Keratinocyte (primary cell): ENCODE measurements around the gene MEF2B. TPM values are rescaled to one million over a fixed set of nuclear protein-coding genes. Genes with fewer than 3 reads are reported as not detected.
"Not testable (repeated sequence)": the region's sequence is repeated elsewhere in the genome, so short reads cannot be mapped to it uniquely, and the experiment has no call there.

ENCODE experiments used
- DNase-seq: peaks from one replicate; pipeline ENCODE4 v3.0.0-alpha.2; 2011; ENCODE audit warnings: low read depth, missing footprints, low spot score
- FAIRE-seq: peaks from 2 replicates; lab custom pipeline; 2011; peaks lifted over from hg19 to GRCh38; lab: Jason Lieb, UNC
- H2AFZ ChIP-seq: 2 replicates; pipeline ENCODE4 v1.6.0; 2012; ENCODE audit warnings: low read length, control low read depth, inconsistent platforms; ENCODE audit not compliant: control insufficient read depth
- H3K27ac ChIP-seq: 2 replicates; pipeline ENCODE4 v1.5.1; 2011; ENCODE audit warnings: low read length; ENCODE audit not compliant: control insufficient read depth, insufficient read depth
- H3K27me3 ChIP-seq: 3 replicates; pipeline ENCODE4 v1.6.0; 2011; ENCODE audit warnings: low read length; ENCODE audit not compliant: control insufficient read depth, insufficient read depth; ENCODE audit errors: extremely low read depth
- H3K36me3 ChIP-seq, 2 experiments: 2 replicates in 1 of 2; 3 replicates in 1 of 2; pipeline ENCODE4 v1.5.1; 2011; ENCODE audit warnings: low read length in 2 of 2, mild to moderate bottlenecking in 1 of 2; ENCODE audit not compliant: control insufficient read depth in 2 of 2, insufficient read depth in 2 of 2; ENCODE audit errors: extremely low read depth in 1 of 2
- H3K4me1 ChIP-seq: 3 replicates; pipeline ENCODE4 v1.5.1; 2011; ENCODE audit warnings: low read length; ENCODE audit not compliant: control insufficient read depth, insufficient read depth; ENCODE audit errors: extremely low read depth
- H3K4me2 ChIP-seq: 3 replicates; pipeline ENCODE4 v1.6.0; 2011; ENCODE audit warnings: low read depth, low read length; ENCODE audit not compliant: control insufficient read depth, insufficient read depth; ENCODE audit errors: extremely low read depth
- H3K4me3 ChIP-seq, 3 experiments: fragments of 200-600 bp in 1 of 3; sonication (generic) in 1 of 3; 2 replicates in 2 of 3; 3 replicates in 1 of 3; pipeline ENCODE4 v1.5.1; 2011 to 2016; ENCODE audit warnings: low read length in 3 of 3, mild to moderate bottlenecking in 3 of 3, control low read depth in 2 of 3, inconsistent platforms in 1 of 3, low read depth in 1 of 3, mixed read lengths in 1 of 3, mixed run types in 1 of 3, moderate library complexity in 1 of 3; ENCODE audit not compliant: control insufficient read depth in 2 of 3, insufficient read depth in 2 of 3; ENCODE audit errors: extremely low read depth in 1 of 3
- H3K79me2 ChIP-seq: 2 replicates; pipeline ENCODE4 v1.6.0; 2012; ENCODE audit warnings: low read length; ENCODE audit not compliant: control insufficient read depth, insufficient read depth
- H3K9ac ChIP-seq: 3 replicates; pipeline ENCODE4 v1.6.0; 2011; ENCODE audit warnings: low read length; ENCODE audit not compliant: control insufficient read depth, insufficient read depth; ENCODE audit errors: extremely low read depth
- H3K9me1 ChIP-seq: 3 replicates; pipeline ENCODE4 v1.6.0; 2011; ENCODE audit warnings: low read length; ENCODE audit not compliant: control insufficient read depth, insufficient read depth; ENCODE audit errors: extremely low read depth
- H3K9me3 ChIP-seq: 2 replicates; pipeline ENCODE4 v1.5.1; 2012; ENCODE audit warnings: low read depth, low read length; ENCODE audit not compliant: control insufficient read depth
- H4K20me1 ChIP-seq: 3 replicates; pipeline ENCODE4 v1.6.0; 2011; ENCODE audit warnings: low read length; ENCODE audit not compliant: control insufficient read depth, insufficient read depth; ENCODE audit errors: extremely low read depth
- CTCF ChIP-seq, 3 experiments: IDR thresholded peaks in 1 of 3; conservative IDR thresholded peaks in 1 of 3; optimal IDR thresholded peaks in 1 of 3; 2 replicates in 2 of 3; 3 replicates in 1 of 3; pipeline versions ENCODE3 to v1.5.1; 2011; ENCODE audit warnings: low read length in 3 of 3, mild to moderate bottlenecking in 3 of 3, moderate library complexity in 2 of 3, control low read depth in 1 of 3, inconsistent platforms in 1 of 3; ENCODE audit not compliant: insufficient read depth in 2 of 3; ENCODE audit errors: extremely low read depth in 1 of 3
- EZH2 ChIP-seq: IDR thresholded peaks from one replicate; pipeline ENCODE4 v1.6.1; 2012; ENCODE audit warnings: inconsistent platforms, mild to moderate bottlenecking, low read length, moderate library complexity
- dilution Hi-C: fragments of 300-500 bp; cut with MboI; formaldehyde crosslinking; loops from one replicate; pipeline ENCODE4 v1.7.0; 2020; ENCODE audit warnings: low sequenced_read_pairs; ENCODE audit not compliant: extremely low pct_ligation_motif_present
- polyA plus RNA-seq, 5 experiments: library from polyadenylated mRNA; depleted of rRNA in 3 of 5; stranded (reverse) in 3 of 5; stranded (forward) in 1 of 5; unstranded in 1 of 5; fragments of >200 nt; gene quantifications; 1 replicate in 1 of 5; 2 replicates in 3 of 5; 3 replicates in 1 of 5; pipeline versions ENCODE4 v1.2.1 to v1.2.3, GENCODE V29; 2011 to 2012; ENCODE audit warnings: missing spikeins in 2 of 5, low read depth in 1 of 5, low replicate concordance in 1 of 5

Gene MEF2B
- polyA plus RNA-seq, 1 donor (not counting 4 experiments of a cell fraction or from before 2014, with no cell fraction given): 0.05 TPM

GRCh38 chr19:19109601-19110000, 60.5 kb downstream of the MEF2B start:
- TF ChIP-seq CTCF (optimal IDR thresholded peaks at IDR 0.05 in 1 of 3, IDR thresholded peaks at IDR 0.05 in 1 of 3, conservative IDR thresholded peaks at IDR 0.05 in 1 of 3; ENCODE audit: extremely low read depth in 1 of 3, insufficient read depth in 2 of 3, low read length in 3 of 3) (no peak), EZH2 (no peak)
- no peaks in the 10 kb centered on the region for H3K9me1 ChIP-seq
- no peak for FAIRE-seq
- H3K4me1 ChIP-seq: no peaks in the 10 kb centered on the region
- dilution Hi-C loops: no loop called here
- no peaks in the 10 kb centered on the region for H3K79me2 ChIP-seq
- H3K27me3 ChIP-seq: peaks cover 8% of the 10 kb centered on the region
- H3K27ac ChIP-seq: no peak overlapping the region
- H2AFZ ChIP-seq: no peak overlapping the region
- no peaks in the 10 kb centered on the region for H3K36me3 ChIP-seq
- H3K4me3 ChIP-seq: no peak overlapping the region
- no peaks in the 10 kb centered on the region for H3K9me3 ChIP-seq
- no peak for DNase-seq
- no peak overlapping the region for H3K9ac ChIP-seq
- no peak overlapping the region for H3K4me2 ChIP-seq
- no peaks in the 10 kb centered on the region for H4K20me1 ChIP-seq

- no peak overlapping the region for H3K4me2 ChIP-seq
- no peak for FAIRE-seq
Measured at GRCh38 chr19:19107654-19108053, 62.4 kb downstream of the MEF2B start.

GRCh38 chr19:19106938-19107337, 63.1 kb downstream of the MEF2B start:
- dilution Hi-C loops, H3K9me1 ChIP-seq, H3K4me1 ChIP-seq, H4K20me1 ChIP-seq, H3K9ac ChIP-seq, H3K4me2 ChIP-seq, H3K27ac ChIP-seq, H3K79me2 ChIP-seq, H3K9me3 ChIP-seq, H3K4me3 ChIP-seq, FAIRE-seq, DNase-seq, H3K27me3 ChIP-seq, H2AFZ ChIP-seq, H3K36me3 ChIP-seq: not testable (repeated sequence)

More at GRCh38 chr19:19107654-19108053, 62.4 kb downstream of the MEF2B start:
- H3K9me3 ChIP-seq: peaks cover 1% of the 10 kb centered on the region
- no peak overlapping the region for H3K4me3 ChIP-seq
- H3K36me3 ChIP-seq: no peaks in the 10 kb centered on the region
- no peaks in the 10 kb centered on the region for H4K20me1 ChIP-seq
- no peak overlapping the region for H3K27ac ChIP-seq
- no peaks in the 10 kb centered on the region for H3K79me2 ChIP-seq
- no peaks in the 10 kb centered on the region for H3K9me1 ChIP-seq
- H2AFZ ChIP-seq: no peak overlapping the region
- H3K9ac ChIP-seq: no peak overlapping the region
- dilution Hi-C loops: no loop called here
- H3K27me3 ChIP-seq: peaks cover 8% of the 10 kb centered on the region
- TF ChIP-seq CTCF (optimal IDR thresholded peaks at IDR 0.05 in 1 of 3, IDR thresholded peaks at IDR 0.05 in 1 of 3, conservative IDR thresholded peaks at IDR 0.05 in 1 of 3; ENCODE audit: extremely low read depth in 1 of 3, insufficient read depth in 2 of 3, low read length in 3 of 3) (no peak), EZH2 (no peak)
- H3K4me1 ChIP-seq: no peaks in the 10 kb centered on the region
- DNase-seq: no peak
